AG10803 (cell line): Measurements from ENCODE around the gene FRMD6.

ENCODE experiments used
- DNase-seq: peaks from one replicate; pipeline ENCODE4 v3.0.0; 2010; ENCODE audit warnings: low read depth
- H3K4me3 ChIP-seq: 2 replicates; pipeline ENCODE4 v1.5.1; 2011; ENCODE audit warnings: mild to moderate bottlenecking, low read length, control low read depth
- CTCF ChIP-seq: conservative IDR thresholded peaks from 2 replicates; pipeline ENCODE4 v1.5.1; 2011; ENCODE audit warnings: mild to moderate bottlenecking, low read length, control low read depth, inconsistent platforms

Gene FRMD6

GRCh38 chr14:51609955-51610283 lies 41.8 kb upstream of the FRMD6 start:
- TF ChIP-seq CTCF = no peak
- peak; percentile 35 for DNase-seq
- no peak overlapping the region for H3K4me3 ChIP-seq

- peak; percentile 32 for DNase-seq
- H3K4me3 ChIP-seq = no peak overlapping the region
- no peak for TF ChIP-seq CTCF
Measured at GRCh38 chr14:51610771-51611170, 40.9 kb upstream of the FRMD6 start.

GRCh38 chr14:51612449-51612848 lies 39.3 kb upstream of the FRMD6 start:
- H3K4me3 ChIP-seq = no peak overlapping the region
- no peak for DNase-seq
- no peak for TF ChIP-seq CTCF

- DNase-seq = no peak
- TF ChIP-seq CTCF = no peak
- no peak overlapping the region for H3K4me3 ChIP-seq
Measured at GRCh38 chr14:51613416-51613815, 38.3 kb upstream of the FRMD6 start.

- H3K4me3 ChIP-seq = no peak overlapping the region
- TF ChIP-seq CTCF = no peak
- peak; percentile 72 for DNase-seq
Measured at GRCh38 chr14:51614707-51615106, 37.0 kb upstream of the FRMD6 start.

GRCh38 chr14:51616256-51616655 lies 35.5 kb upstream of the FRMD6 start:
- DNase-seq = no peak
- TF ChIP-seq CTCF = no peak

GRCh38 chr14:51616724-51617409 lies 34.8 kb upstream of the FRMD6 start:
- H3K4me3 ChIP-seq = no peak overlapping the region
- DNase-seq = peak; percentile 95
- no peak for TF ChIP-seq CTCF

More at GRCh38 chr14:51616256-51616655, 35.5 kb upstream of the FRMD6 start:
- H3K4me3 ChIP-seq = no peak overlapping the region
